ENCODE results near the gene FHIT. TPM values are rescaled to one million over a fixed set of nuclear protein-coding genes. Genes with fewer than 3 reads are reported as not detected.

The FHIT gene
- total RNA-seq, 1 experiment from 2014 or later = 20.1 TPM

- ChIA-PET POLR2A (no interaction called here), CTCF (interaction anchor here (0.6 kb wide), 1 partner anchor 108 kb away, joined by 3 read pairs; no protein-coding TSS in a partner anchor)
- Mint-ChIP-seq H3K27ac (ENCODE audit: low read depth, unreplicated experiment) (no peak overlapping the region), H3K4me1 (ENCODE audit: insufficient read depth, unreplicated experiment) (no peaks in the 10 kb centered on the region), H3K9me3 (ENCODE audit: unreplicated experiment) (no peaks in the 10 kb centered on the region), H3K36me3 (ENCODE audit: insufficient read depth, unreplicated experiment) (no peaks in the 10 kb centered on the region), H3K27me3 (ENCODE audit: insufficient read depth, unreplicated experiment) (no peaks in the 10 kb centered on the region), H3K4me3 (ENCODE audit: unreplicated experiment) (no peak overlapping the region)
- BruUV-seq (replicated peaks) = no TSS peak
- TF ChIP-seq, protein P1, sequence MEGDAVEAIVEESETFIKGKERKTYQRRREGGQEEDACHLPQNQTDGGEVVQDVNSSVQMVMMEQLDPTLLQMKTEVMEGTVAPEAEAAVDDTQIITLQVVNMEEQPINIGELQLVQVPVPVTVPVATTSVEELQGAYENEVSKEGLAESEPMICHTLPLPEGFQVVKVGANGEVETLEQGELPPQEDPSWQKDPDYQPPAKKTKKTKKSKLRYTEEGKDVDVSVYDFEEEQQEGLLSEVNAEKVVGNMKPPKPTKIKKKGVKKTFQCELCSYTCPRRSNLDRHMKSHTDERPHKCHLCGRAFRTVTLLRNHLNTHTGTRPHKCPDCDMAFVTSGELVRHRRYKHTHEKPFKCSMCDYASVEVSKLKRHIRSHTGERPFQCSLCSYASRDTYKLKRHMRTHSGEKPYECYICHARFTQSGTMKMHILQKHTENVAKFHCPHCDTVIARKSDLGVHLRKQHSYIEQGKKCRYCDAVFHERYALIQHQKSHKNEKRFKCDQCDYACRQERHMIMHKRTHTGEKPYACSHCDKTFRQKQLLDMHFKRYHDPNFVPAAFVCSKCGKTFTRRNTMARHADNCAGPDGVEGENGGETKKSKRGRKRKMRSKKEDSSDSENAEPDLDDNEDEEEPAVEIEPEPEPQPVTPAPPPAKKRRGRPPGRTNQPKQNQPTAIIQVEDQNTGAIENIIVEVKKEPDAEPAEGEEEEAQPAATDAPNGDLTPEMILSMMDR (IDR thresholded peaks at IDR 0.05; ENCODE audit: unreplicated experiment) = no peak
- intact Hi-C loops (cut with micrococcal nuclease) = no loop called here
- DNase-seq (ENCODE audit: unreplicated experiment) = no peak
These were observed 111.6 kb downstream of the FHIT start for GRCh38 chr3:61139686-61140085.

DNA sequence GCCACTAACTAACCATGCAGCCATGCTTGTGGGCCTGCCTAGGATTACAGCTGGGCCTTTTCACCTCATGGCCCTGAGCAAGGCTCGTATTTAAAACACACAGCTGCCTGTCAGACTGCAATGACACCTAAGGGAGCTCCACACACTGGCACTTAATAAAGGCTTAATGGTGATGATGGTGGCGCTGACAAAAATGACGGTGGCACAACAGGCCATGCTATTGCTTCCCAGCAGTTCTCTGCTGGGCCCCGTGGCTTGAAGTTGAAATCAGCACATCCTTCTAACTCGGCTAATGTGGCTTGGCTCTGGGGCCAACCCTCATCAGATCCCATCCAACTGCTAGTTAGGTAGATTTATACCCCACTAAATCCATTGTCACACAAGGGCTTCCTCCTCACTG lies 112.9 kb downstream of the FHIT start:
- Mint-ChIP-seq H3K4me1 (ENCODE audit: insufficient read depth, unreplicated experiment) (no peaks in the 10 kb centered on the region), H3K4me3 (ENCODE audit: unreplicated experiment) (no peak overlapping the region), H3K27ac (ENCODE audit: low read depth, unreplicated experiment) (no peak overlapping the region), H3K27me3 (ENCODE audit: insufficient read depth, unreplicated experiment) (no peaks in the 10 kb centered on the region), H3K36me3 (ENCODE audit: insufficient read depth, unreplicated experiment) (no peaks in the 10 kb centered on the region), H3K9me3 (ENCODE audit: unreplicated experiment) (no peaks in the 10 kb centered on the region)
- BruUV-seq (replicated peaks) = no TSS peak
- DNase-seq (ENCODE audit: unreplicated experiment) = no peak
- intact Hi-C loops (cut with micrococcal nuclease) = no loop called here
- CTCF ChIA-PET = no interaction called here
- POLR2A ChIA-PET = no interaction called here
- TF ChIP-seq, protein P1 (IDR thresholded peaks at IDR 0.05; ENCODE audit: unreplicated experiment) = no peak

GRCh38 chr3:61136191-61136590 lies 115.1 kb downstream of the FHIT start:
- TF ChIP-seq, protein P1 (IDR thresholded peaks at IDR 0.05; ENCODE audit: unreplicated experiment) = no peak

DNA sequence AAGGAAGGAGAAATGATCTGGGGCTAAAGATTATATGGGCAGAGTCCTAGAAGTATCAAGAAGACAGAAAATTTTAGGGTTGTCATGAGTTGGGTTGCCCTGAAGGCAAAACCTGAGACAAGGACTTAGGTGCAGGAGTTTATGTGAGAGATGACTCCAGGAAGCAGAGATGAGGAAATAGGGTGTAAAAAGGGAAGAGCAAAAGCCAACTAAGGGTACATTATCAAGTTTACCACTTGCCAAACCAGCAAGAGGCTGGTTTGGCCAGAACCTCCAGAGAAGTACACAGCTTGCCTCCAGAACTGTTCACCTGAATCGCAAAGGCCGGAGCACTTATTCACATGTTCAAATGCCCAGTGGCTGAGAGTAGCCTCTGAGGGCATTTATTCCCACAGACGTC lies 116.7 kb downstream of the FHIT start:
- H3K36me3 Mint-ChIP-seq (ENCODE audit: insufficient read depth, unreplicated experiment) = no peaks in the 10 kb centered on the region
- CTCF ChIA-PET = interaction anchor here (0.6 kb wide), 2 partner anchors 15 to 101 kb away, joined by 3 to 4 read pairs; no protein-coding TSS in a partner anchor
- TF ChIP-seq, protein P1 (IDR thresholded peaks at IDR 0.05; ENCODE audit: unreplicated experiment) = no peak
- H3K4me3 Mint-ChIP-seq (ENCODE audit: unreplicated experiment) = no peak overlapping the region
- no peaks in the 10 kb centered on the region for H3K27me3 Mint-ChIP-seq (ENCODE audit: insufficient read depth, unreplicated experiment)
- H3K9me3 Mint-ChIP-seq (ENCODE audit: unreplicated experiment) = no peaks in the 10 kb centered on the region
- intact Hi-C loops (cut with micrococcal nuclease) = no loop called here
- H3K27ac Mint-ChIP-seq (ENCODE audit: low read depth, unreplicated experiment) = no peak overlapping the region
- POLR2A ChIA-PET = no interaction called here
- no TSS peak for BruUV-seq (replicated peaks)
- no peak for DNase-seq (ENCODE audit: unreplicated experiment)
- no peaks in the 10 kb centered on the region for H3K4me1 Mint-ChIP-seq (ENCODE audit: insufficient read depth, unreplicated experiment)

More at GRCh38 chr3:61136191-61136590, 115.1 kb downstream of the FHIT start:
- Mint-ChIP-seq H3K27me3 (ENCODE audit: insufficient read depth, unreplicated experiment) (no peaks in the 10 kb centered on the region), H3K4me1 (ENCODE audit: insufficient read depth, unreplicated experiment) (no peaks in the 10 kb centered on the region), H3K36me3 (ENCODE audit: insufficient read depth, unreplicated experiment) (no peaks in the 10 kb centered on the region), H3K27ac (ENCODE audit: low read depth, unreplicated experiment) (no peak overlapping the region), H3K4me3 (ENCODE audit: unreplicated experiment) (no peak overlapping the region), H3K9me3 (ENCODE audit: unreplicated experiment) (no peaks in the 10 kb centered on the region)
- no TSS peak for BruUV-seq (replicated peaks)
- intact Hi-C loops (cut with micrococcal nuclease) = no loop called here
- CTCF ChIA-PET = no interaction called here
- no peak for DNase-seq (ENCODE audit: unreplicated experiment)
- POLR2A ChIA-PET = no interaction called here

All from MCF 10A (cell line).